Breast epithelium (tissue), 4 donors: ENCODE measurements around the gene ARHGEF10L. TPM values are rescaled to one million over a fixed set of nuclear protein-coding genes. Genes with fewer than 3 reads are reported as not detected.

Experiments used
- DNase-seq, 2 donors: peaks; one replicate each; pipeline ENCODE4 v3.0.0-alpha.2; 2019; ENCODE audit warnings: low spot score in 2 of 2
- H3K27ac ChIP-seq, 2 donors: fragments of 200-600 bp; sonication (generic) in 1 of 2; one replicate each; pipeline ENCODE4 v1.5.1; 2016 to 2019; ENCODE audit warnings: mild to moderate bottlenecking in 1 of 2
- H3K27me3 ChIP-seq, 2 donors: fragments of 200-600 bp; sonication (generic) in 1 of 2; one replicate each; pipeline versions ENCODE4 v1.5.1 to v1.6.0; 2017 to 2019; ENCODE audit warnings: control low read depth in 1 of 2, mild to moderate bottlenecking in 1 of 2
- H3K36me3 ChIP-seq: fragments of 200-600 bp; one replicate; pipeline ENCODE4 v1.5.1; 2019
- H3K4me1 ChIP-seq, 2 donors: fragments of 200-600 bp; sonication (generic); one replicate each; pipeline ENCODE4 v1.5.1; 2016 to 2019; ENCODE audit warnings: control low read depth in 1 of 2
- H3K4me3 ChIP-seq, 3 donors: fragments of 200-600 bp; sonication (generic); 1 replicate in 2 of 3; 2 replicates in 1 of 3; pipeline ENCODE4 v1.5.1; 2016 to 2019; ENCODE audit warnings: mild to moderate bottlenecking in 3 of 3, moderate library complexity in 2 of 3
- H3K9me3 ChIP-seq, 2 donors: fragments of 200-600 bp; sonication (generic) in 1 of 2; one replicate each; pipeline ENCODE4 v1.5.1; 2016 to 2019; ENCODE audit warnings: control low read depth in 1 of 2
- POLR2A ChIP-seq: fragments of 450-650 bp; IDR thresholded peaks from one replicate; pipeline ENCODE4 v1.6.1; 2016; ENCODE audit warnings: antibody characterized with exemption, mild to moderate bottlenecking, moderate library complexity
- POLR2AphosphoS5 ChIP-seq, 3 donors: sonication (generic); formaldehyde crosslinking; IDR thresholded peaks; one replicate each; pipeline ENCODE4 v1.6.1; 2017; ENCODE audit warnings: antibody characterized with exemption in 3 of 3
- intact Hi-C: fragments of 100-400 bp; cut with DNase I; formaldehyde crosslinking; loops from one replicate; pipeline ENCODE4 v1.15.1; 2023; ENCODE audit warnings: low total_unique reads
- total RNA-seq, 3 donors: library from RNA; depleted of rRNA; stranded (reverse); fragments of >200 nt; gene quantifications; one replicate each; pipeline ENCODE4 v1.1.0, GENCODE V29; 2016
- TF ChIP-seq, protein P1 (sequence below), 3 donors: fragments of 450-650 bp; IDR thresholded peaks; one replicate each; pipeline ENCODE4 v1.5.1; 2016 to 2017; ENCODE audit warnings: antibody characterized with exemption in 3 of 3, mild to moderate bottlenecking in 3 of 3, moderate library complexity in 3 of 3

ARHGEF10L gene
- total RNA-seq, 3 donors from 2014 or later, result 36.7 to 51.4 (median 49.8) TPM

DNA sequence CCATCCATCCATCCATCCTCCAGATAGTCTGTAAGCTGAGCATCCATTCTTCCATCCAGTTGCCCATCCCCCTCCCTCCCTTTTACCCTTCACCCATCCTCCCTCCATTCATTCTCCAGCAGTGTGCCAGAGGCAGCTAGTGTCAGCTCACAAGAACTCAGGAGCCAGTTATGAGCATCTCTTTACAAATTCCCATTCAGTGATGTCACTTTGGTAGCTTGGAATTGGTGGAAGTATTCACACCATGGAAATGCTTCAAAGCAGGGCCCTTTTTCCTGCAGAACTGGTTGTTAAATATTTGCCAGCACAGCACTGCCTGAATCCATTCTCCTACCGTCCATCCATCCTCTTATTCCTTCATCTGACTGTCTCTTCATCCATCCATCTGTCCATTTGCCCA is 72.5 kb downstream of the ARHGEF10L start:
- no peaks in the 10 kb centered on the region for H3K4me1 ChIP-seq
- no peak for DNase-seq
- H3K4me3 ChIP-seq, result no peak overlapping the region
- H3K36me3 ChIP-seq, result no peaks in the 10 kb centered on the region
- H3K9me3 ChIP-seq, result no peaks in the 10 kb centered on the region
- no peaks in the 10 kb centered on the region for H3K27me3 ChIP-seq
- TF ChIP-seq POLR2AphosphoS5 (IDR thresholded peaks at IDR 0.05), result no peak
- TF ChIP-seq, protein P1, sequence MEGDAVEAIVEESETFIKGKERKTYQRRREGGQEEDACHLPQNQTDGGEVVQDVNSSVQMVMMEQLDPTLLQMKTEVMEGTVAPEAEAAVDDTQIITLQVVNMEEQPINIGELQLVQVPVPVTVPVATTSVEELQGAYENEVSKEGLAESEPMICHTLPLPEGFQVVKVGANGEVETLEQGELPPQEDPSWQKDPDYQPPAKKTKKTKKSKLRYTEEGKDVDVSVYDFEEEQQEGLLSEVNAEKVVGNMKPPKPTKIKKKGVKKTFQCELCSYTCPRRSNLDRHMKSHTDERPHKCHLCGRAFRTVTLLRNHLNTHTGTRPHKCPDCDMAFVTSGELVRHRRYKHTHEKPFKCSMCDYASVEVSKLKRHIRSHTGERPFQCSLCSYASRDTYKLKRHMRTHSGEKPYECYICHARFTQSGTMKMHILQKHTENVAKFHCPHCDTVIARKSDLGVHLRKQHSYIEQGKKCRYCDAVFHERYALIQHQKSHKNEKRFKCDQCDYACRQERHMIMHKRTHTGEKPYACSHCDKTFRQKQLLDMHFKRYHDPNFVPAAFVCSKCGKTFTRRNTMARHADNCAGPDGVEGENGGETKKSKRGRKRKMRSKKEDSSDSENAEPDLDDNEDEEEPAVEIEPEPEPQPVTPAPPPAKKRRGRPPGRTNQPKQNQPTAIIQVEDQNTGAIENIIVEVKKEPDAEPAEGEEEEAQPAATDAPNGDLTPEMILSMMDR (IDR thresholded peaks at IDR 0.05), result no peak
- TF ChIP-seq POLR2A, result no peak
- intact Hi-C loops, result no loop called here
- H3K27ac ChIP-seq, result no peak overlapping the region

DNA sequence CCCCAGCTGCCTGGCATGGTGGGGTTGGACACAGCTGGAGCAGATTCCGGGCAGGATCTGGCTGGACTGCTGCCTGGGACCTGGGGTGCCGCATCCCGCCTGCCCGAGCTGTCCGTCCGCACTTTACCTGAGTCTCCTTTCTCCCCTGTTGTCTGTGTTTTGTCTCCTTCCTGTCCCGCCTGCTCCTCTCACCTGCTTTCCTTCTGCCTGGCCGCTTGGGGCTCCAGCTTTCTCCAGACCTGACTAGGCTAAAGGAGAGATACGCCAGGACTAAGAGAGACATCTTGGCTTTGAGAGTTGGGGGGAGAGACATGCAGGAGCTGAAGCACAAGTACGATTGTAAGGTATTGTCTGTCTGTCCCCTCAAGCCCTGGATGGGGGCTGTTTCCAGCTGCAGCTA is 73.3 kb downstream of the ARHGEF10L start:
- Histone ChIP-seq H3K4me1 (no peaks in the 10 kb centered on the region), H3K27me3 (no peaks in the 10 kb centered on the region), H3K36me3 (no peaks in the 10 kb centered on the region), H3K27ac (no peak overlapping the region), H3K4me3 (no peak overlapping the region), H3K9me3 (no peaks in the 10 kb centered on the region)
- TF ChIP-seq POLR2A, result no peak
- intact Hi-C loops, result no loop called here
- DNase-seq, result no peak

DNA sequence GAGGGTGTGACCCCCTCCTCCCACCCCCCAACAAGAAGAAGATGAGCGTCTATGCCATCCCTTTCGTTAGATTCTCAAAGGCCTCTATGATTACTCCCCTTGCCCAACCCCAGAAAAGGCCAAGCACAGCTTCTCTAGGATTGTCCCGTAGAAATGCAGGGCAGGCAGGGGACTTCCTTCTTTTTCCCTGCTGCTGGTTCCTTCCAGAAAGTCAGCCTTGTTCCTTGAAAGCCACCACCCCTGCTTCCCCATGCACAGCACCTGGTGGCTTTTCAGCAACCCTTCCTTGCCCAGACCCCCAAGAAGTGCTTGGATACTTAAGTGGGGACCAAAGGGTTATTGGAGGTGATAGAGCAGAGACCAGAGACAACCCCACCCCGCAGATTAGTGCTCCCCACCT is 75.1 kb downstream of the ARHGEF10L start:
- no peaks in the 10 kb centered on the region for H3K36me3 ChIP-seq
- no peak for TF ChIP-seq POLR2AphosphoS5 (IDR thresholded peaks at IDR 0.05)
- H3K27me3 ChIP-seq, result no peaks in the 10 kb centered on the region
- no peak for DNase-seq
- no peaks in the 10 kb centered on the region for H3K4me1 ChIP-seq
- intact Hi-C loops, result no loop called here
- no peak overlapping the region for H3K4me3 ChIP-seq
- no peak overlapping the region for H3K27ac ChIP-seq
- H3K9me3 ChIP-seq, result no peaks in the 10 kb centered on the region

DNA sequence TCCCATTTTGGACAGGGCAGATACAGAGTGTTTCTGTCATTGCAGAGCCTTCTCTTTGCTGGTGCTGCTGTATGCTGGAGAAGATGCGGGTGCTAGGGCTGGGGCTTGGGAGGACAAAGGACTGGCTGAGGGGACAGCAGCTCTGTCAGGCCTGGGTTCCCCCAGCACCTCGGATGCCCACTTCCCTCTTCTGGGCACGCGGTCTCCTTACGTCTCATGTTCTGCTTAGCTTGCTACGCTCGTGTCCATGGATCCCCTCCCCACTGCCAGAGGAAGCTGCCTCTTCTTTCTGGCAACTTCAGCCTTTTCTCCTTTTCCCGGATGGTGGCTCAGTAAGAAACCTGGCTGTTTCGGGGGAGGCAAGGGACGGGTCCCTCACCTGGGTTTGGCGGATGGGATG is 75.7 kb downstream of the ARHGEF10L start:
- H3K27ac ChIP-seq, result no peak overlapping the region
- intact Hi-C loops, result no loop called here

DNA sequence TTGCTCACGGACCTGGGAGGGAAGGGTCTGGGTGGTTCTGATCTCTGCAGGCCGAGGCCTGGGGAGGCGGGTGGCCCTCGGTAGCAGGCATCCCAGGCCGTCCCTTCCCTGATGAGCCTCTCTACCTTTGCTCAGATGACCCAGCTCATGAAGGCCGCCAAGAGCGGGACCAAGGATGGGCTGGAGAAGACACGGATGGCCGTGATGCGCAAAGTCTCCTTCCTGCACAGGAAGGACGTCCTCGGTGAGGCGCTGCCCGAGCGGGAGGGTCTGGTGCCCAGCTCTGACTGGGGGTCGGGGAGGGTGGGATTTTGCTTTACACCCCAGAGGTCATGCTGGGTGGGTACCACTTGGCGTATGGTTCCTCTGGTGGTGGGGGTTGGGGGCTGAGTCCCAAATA is 76.5 kb downstream of the ARHGEF10L start:
- H3K27me3 ChIP-seq, result no peaks in the 10 kb centered on the region
- H3K4me1 ChIP-seq, result no peaks in the 10 kb centered on the region
- H3K9me3 ChIP-seq, result no peaks in the 10 kb centered on the region
- H3K4me3 ChIP-seq, result no peak overlapping the region
- TF ChIP-seq POLR2A (no peak), POLR2AphosphoS5 (IDR thresholded peaks at IDR 0.05) (no peak)
- TF ChIP-seq, protein P1 (IDR thresholded peaks at IDR 0.05), result no peak
- no peaks in the 10 kb centered on the region for H3K36me3 ChIP-seq
- no peak overlapping the region for H3K27ac ChIP-seq
- intact Hi-C loops, result no loop called here
- DNase-seq, result no peak

More for the DNA sequence above, 75.7 kb downstream of the ARHGEF10L start:
- Histone ChIP-seq H3K36me3 (no peaks in the 10 kb centered on the region), H3K9me3 (no peaks in the 10 kb centered on the region), H3K4me1 (no peaks in the 10 kb centered on the region), H3K27me3 (no peaks in the 10 kb centered on the region), H3K4me3 (no peak overlapping the region)
- TF ChIP-seq POLR2A, result no peak
- no peak for TF ChIP-seq POLR2AphosphoS5 (IDR thresholded peaks at IDR 0.05)
- TF ChIP-seq, protein P1 (IDR thresholded peaks at IDR 0.05), result no peak
- DNase-seq, result no peak

DNA sequence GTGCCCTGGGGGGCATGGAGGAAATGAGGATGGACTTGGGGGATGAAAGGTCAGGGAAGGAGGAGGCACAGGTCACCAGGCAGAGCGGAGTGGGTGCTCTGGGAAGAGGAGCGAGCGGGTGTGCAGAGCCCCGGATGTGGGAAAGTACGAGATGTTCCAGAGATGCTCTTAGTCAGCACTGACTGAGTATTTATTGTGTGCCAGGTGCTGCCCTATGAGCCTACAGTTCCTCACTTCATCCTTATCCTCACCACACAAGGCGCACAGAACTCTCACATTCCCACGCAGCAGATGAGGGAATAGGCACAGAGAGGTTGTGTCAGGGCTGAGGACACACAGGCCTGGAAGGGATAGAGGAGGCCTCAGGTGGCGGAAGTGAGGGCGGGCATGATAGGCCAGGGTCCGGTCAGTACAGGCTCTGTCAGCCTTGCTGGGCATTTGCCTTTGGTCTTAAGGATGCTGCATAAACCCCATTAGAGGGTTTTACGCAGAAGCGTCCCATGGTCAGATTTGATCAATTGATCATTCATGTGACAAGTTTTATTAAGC is 77.3 kb downstream of the ARHGEF10L start:
- Histone ChIP-seq H3K9me3 (no peaks in the 10 kb centered on the region), H3K27ac (no peak overlapping the region), H3K27me3 (no peaks in the 10 kb centered on the region), H3K4me3 (no peak overlapping the region), H3K36me3 (no peaks in the 10 kb centered on the region), H3K4me1 (no peaks in the 10 kb centered on the region)
- intact Hi-C loops, result no loop called here
- no peak for DNase-seq
- TF ChIP-seq POLR2A, result no peak
- TF ChIP-seq POLR2AphosphoS5 (IDR thresholded peaks at IDR 0.05), result no peak
- TF ChIP-seq, protein P1 (IDR thresholded peaks at IDR 0.05), result no peak
